Osteoblast (primary cell): Measurements from ENCODE around the gene CSNK2B. TPM values are rescaled to one million over a fixed set of nuclear protein-coding genes. Genes with fewer than 3 reads are reported as not detected.
A peak's percentile ranks its signal among the peaks of the same experiment; 100 is the strongest.

Experiments used
- DNase-seq: peaks from one replicate; pipeline ENCODE4 v3.0.0; 2011; ENCODE audit warnings: low spot score, mixed read lengths; ENCODE audit not compliant: insufficient read length; ENCODE audit errors: missing footprints
- H2AFZ ChIP-seq: 2 replicates; pipeline ENCODE4 v1.6.0; 2011; ENCODE audit warnings: mild to moderate bottlenecking, low read length
- H3K27ac ChIP-seq: 2 replicates; pipeline ENCODE4 v1.5.1; 2011; ENCODE audit warnings: mild to moderate bottlenecking, low read depth, low read length, moderate library complexity
- H3K27me3 ChIP-seq: 2 replicates; pipeline ENCODE4 v1.6.0; 2012; ENCODE audit warnings: mild to moderate bottlenecking, control low read depth, inconsistent platforms, low read length, moderate library complexity; ENCODE audit not compliant: insufficient read depth
- H3K36me3 ChIP-seq: 2 replicates; pipeline ENCODE4 v1.5.1; 2011; ENCODE audit warnings: mild to moderate bottlenecking, low read length, control low read depth, moderate library complexity; ENCODE audit not compliant: insufficient read depth
- H3K4me1 ChIP-seq: 2 replicates; pipeline ENCODE4 v1.5.1; 2011; ENCODE audit warnings: mild to moderate bottlenecking, low read length, control low read depth, moderate library complexity; ENCODE audit not compliant: insufficient read depth
- H3K4me2 ChIP-seq: 2 replicates; pipeline ENCODE4 v1.6.0; 2011; ENCODE audit warnings: mild to moderate bottlenecking, low read length; ENCODE audit not compliant: insufficient read depth
- H3K4me3 ChIP-seq: fragments of 200-600 bp; sonication (generic); 3 replicates; pipeline ENCODE4 v1.5.1; 2012; ENCODE audit warnings: mild to moderate bottlenecking, low read length, inconsistent platforms; ENCODE audit not compliant: insufficient read depth
- H3K79me2 ChIP-seq: 2 replicates; pipeline ENCODE4 v1.6.0; 2012; ENCODE audit warnings: mild to moderate bottlenecking, low read length, control low read depth, inconsistent platforms; ENCODE audit not compliant: insufficient read depth
- H3K9me3 ChIP-seq: 2 replicates; pipeline ENCODE4 v1.5.1; 2011; ENCODE audit warnings: low read depth, low read length, control low read depth
- H4K20me1 ChIP-seq: 2 replicates; pipeline ENCODE4 v1.6.0; 2012; ENCODE audit warnings: mild to moderate bottlenecking, low read length, control low read depth; ENCODE audit not compliant: insufficient read depth
- total RNA-seq: library from RNA; depleted of rRNA; stranded (reverse); fragments of >200 nt; gene quantifications from 2 replicates; pipeline ENCODE4 v1.2.3, GENCODE V29; 2012
- TF ChIP-seq, protein P1 (sequence below): IDR thresholded peaks from 2 replicates; pipeline ENCODE4 v1.5.1; 2011; ENCODE audit warnings: mild to moderate bottlenecking, low read depth, low read length, moderate library complexity; ENCODE audit errors: extremely low read depth

CSNK2B gene
- total RNA-seq, 1 donor: 150 TPM

DNA sequence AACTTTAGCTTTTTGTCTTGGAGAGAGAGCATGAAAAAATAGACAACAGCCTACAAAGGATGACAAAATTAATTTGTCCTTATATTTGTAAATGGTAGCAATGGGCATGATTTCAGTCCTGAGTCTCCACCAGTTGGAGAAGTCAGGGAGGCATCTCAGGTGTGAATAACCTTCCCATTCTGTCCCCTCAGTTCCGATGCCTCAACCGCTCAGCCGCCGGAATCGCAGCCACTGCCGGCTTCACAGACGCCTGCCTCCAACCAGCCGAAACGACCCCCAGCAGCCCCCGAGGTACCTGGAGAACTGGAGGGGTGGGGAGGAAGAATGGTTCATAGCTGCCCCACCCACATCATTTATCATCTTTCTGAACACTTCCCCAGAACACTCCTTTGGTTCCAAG is 41.8 kb upstream of the CSNK2B start:
- H3K79me2 ChIP-seq: peaks cover 81% of the 10 kb centered on the region
- DNase-seq: peak; percentile 67
- no peak overlapping the region for H3K4me3 ChIP-seq
- H4K20me1 ChIP-seq: peaks cover 56% of the 10 kb centered on the region
- H3K27ac ChIP-seq: no peak overlapping the region
- no peaks in the 10 kb centered on the region for H3K9me3 ChIP-seq
- H3K36me3 ChIP-seq: peaks cover 68% of the 10 kb centered on the region
- H2AFZ ChIP-seq: no peak overlapping the region
- TF ChIP-seq, protein P1, sequence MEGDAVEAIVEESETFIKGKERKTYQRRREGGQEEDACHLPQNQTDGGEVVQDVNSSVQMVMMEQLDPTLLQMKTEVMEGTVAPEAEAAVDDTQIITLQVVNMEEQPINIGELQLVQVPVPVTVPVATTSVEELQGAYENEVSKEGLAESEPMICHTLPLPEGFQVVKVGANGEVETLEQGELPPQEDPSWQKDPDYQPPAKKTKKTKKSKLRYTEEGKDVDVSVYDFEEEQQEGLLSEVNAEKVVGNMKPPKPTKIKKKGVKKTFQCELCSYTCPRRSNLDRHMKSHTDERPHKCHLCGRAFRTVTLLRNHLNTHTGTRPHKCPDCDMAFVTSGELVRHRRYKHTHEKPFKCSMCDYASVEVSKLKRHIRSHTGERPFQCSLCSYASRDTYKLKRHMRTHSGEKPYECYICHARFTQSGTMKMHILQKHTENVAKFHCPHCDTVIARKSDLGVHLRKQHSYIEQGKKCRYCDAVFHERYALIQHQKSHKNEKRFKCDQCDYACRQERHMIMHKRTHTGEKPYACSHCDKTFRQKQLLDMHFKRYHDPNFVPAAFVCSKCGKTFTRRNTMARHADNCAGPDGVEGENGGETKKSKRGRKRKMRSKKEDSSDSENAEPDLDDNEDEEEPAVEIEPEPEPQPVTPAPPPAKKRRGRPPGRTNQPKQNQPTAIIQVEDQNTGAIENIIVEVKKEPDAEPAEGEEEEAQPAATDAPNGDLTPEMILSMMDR: no peak
- no peak overlapping the region for H3K4me2 ChIP-seq
- peaks cover 18% of the 10 kb centered on the region for H3K4me1 ChIP-seq
- no peaks in the 10 kb centered on the region for H3K27me3 ChIP-seq

DNA sequence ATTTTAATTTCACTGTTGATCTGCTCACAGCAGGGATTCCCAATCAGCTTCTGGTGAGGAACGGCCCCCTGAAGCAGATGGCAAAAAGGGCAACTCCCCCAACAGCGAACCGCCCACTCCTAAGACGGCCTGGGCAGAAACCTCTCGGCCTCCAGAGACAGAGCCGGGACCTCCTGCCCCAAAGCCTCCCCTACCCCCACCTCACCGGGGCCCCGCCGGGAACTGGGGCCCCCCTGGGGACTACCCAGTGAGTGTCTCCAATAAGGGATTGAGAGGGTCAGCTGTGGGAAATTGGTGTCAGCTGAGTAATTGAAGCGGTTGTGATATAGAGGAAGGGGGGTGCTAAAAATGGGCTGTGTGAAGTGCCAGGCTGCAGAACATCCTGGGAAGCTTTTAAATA is 38.9 kb upstream of the CSNK2B start:
- TF ChIP-seq, protein P1: no peak
- no peak overlapping the region for H3K4me3 ChIP-seq
- no peak overlapping the region for H2AFZ ChIP-seq
- H4K20me1 ChIP-seq: peaks cover 55% of the 10 kb centered on the region
- DNase-seq: peak; percentile 43
- peaks cover 95% of the 10 kb centered on the region for H3K36me3 ChIP-seq
- no peak overlapping the region for H3K27ac ChIP-seq
- peaks cover 10% of the 10 kb centered on the region for H3K4me1 ChIP-seq
- peaks cover 84% of the 10 kb centered on the region for H3K79me2 ChIP-seq
- no peaks in the 10 kb centered on the region for H3K27me3 ChIP-seq
- no peak overlapping the region for H3K4me2 ChIP-seq
- no peaks in the 10 kb centered on the region for H3K9me3 ChIP-seq

DNA sequence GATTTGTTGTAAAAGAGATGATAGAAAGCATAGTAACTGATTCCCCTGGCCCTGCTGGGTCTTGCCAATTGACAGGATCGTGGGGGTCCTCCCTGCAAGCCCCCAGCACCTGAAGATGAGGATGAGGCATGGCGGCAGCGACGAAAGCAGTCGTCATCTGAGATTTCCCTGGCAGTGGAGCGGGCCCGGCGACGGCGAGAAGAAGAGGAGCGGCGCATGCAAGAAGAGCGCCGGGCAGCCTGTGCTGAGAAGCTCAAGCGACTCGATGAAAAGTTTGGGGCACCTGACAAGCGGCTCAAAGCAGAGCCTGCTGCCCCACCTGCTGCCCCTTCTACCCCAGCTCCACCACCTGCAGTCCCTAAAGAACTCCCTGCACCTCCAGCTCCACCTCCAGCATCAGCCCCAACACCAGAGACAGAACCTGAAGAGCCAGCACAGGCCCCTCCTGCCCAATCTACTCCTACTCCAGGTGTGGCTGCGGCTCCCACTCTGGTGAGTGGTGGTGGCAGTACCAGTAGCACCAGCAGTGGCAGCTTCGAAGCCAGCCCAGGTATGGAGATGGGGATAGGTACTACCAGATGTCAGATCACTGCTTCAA is 38.1 kb upstream of the CSNK2B start:
- Histone ChIP-seq H3K4me1 (peaks cover 2% of the 10 kb centered on the region), H3K36me3 (peaks cover 97% of the 10 kb centered on the region), H2AFZ (no peak overlapping the region), H4K20me1 (peaks cover 52% of the 10 kb centered on the region), H3K9me3 (no peaks in the 10 kb centered on the region), H3K79me2 (peaks cover 84% of the 10 kb centered on the region), H3K4me3 (no peak overlapping the region), H3K27ac (no peak overlapping the region), H3K4me2 (no peak overlapping the region), H3K27me3 (no peaks in the 10 kb centered on the region)
- TF ChIP-seq, protein P1: no peak
- DNase-seq: peak; percentile 26

DNA sequence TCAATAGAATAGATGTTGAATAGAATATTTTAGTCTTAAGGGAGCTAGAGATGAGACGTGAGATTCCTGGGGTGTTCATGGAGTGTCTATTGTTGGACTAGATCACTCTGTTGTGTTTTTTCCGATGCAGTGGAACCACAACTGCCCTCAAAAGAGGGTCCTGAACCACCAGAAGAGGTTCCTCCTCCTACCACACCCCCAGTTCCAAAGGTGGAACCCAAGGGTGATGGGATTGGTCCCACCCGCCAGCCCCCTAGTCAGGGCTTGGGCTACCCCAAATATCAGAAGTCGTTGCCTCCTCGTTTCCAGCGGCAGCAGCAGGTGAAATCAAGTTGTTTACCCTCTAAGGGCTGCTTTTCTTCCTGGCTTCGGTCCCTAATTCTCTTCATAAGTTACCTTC is 36.9 kb upstream of the CSNK2B start:
- Histone ChIP-seq H3K4me3 (no peak overlapping the region), H3K27me3 (no peaks in the 10 kb centered on the region), H3K79me2 (peaks cover 75% of the 10 kb centered on the region), H4K20me1 (peaks cover 42% of the 10 kb centered on the region), H3K4me1 (no peaks in the 10 kb centered on the region), H3K4me2 (no peak overlapping the region), H3K27ac (no peak overlapping the region), H2AFZ (no peak overlapping the region), H3K9me3 (no peaks in the 10 kb centered on the region), H3K36me3 (peaks cover 97% of the 10 kb centered on the region)
- no peak for DNase-seq
- TF ChIP-seq, protein P1: no peak
